ENCODE measurements around the gene SERINC5.

The SERINC5 gene

GRCh38 chr5:80195837-80196400, 59.9 kb downstream of the SERINC5 start:
- no peaks in the 10 kb centered on the region for H3K9me3 ChIP-seq (ENCODE audit: severe bottlenecking)
- DNase-seq (ENCODE audit: low spot score), result no peak
- no peak overlapping the region for H3K27ac ChIP-seq (ENCODE audit: poor library complexity, severe bottlenecking)
- no peak for TF ChIP-seq CTCF (IDR thresholded peaks at IDR 0.05; ENCODE audit: poor library complexity, severe bottlenecking)
- no peak for ATAC-seq (ENCODE audit: low read depth)
- H3K4me3 ChIP-seq (ENCODE audit: severe bottlenecking), result no peak overlapping the region
- no peaks in the 10 kb centered on the region for H3K27me3 ChIP-seq (ENCODE audit: insufficient read depth, poor library complexity, severe bottlenecking)
- no peaks in the 10 kb centered on the region for H3K4me1 ChIP-seq (ENCODE audit: insufficient read depth, poor library complexity, severe bottlenecking)
- no peaks in the 10 kb centered on the region for H3K36me3 ChIP-seq (ENCODE audit: low read depth)

GRCh38 chr5:80194468-80194867, 61.4 kb downstream of the SERINC5 start:
- no peak for TF ChIP-seq CTCF (IDR thresholded peaks at IDR 0.05; ENCODE audit: poor library complexity, severe bottlenecking)
- H3K36me3 ChIP-seq (ENCODE audit: low read depth), result no peaks in the 10 kb centered on the region
- H3K4me1 ChIP-seq (ENCODE audit: insufficient read depth, poor library complexity, severe bottlenecking), result no peaks in the 10 kb centered on the region
- no peak for ATAC-seq (ENCODE audit: low read depth)
- H3K4me3 ChIP-seq (ENCODE audit: severe bottlenecking), result no peak overlapping the region
- H3K27ac ChIP-seq (ENCODE audit: poor library complexity, severe bottlenecking), result no peak overlapping the region
- no peaks in the 10 kb centered on the region for H3K27me3 ChIP-seq (ENCODE audit: insufficient read depth, poor library complexity, severe bottlenecking)
- DNase-seq (ENCODE audit: low spot score), result no peak
- H3K9me3 ChIP-seq (ENCODE audit: severe bottlenecking), result no peaks in the 10 kb centered on the region

- H3K27me3 ChIP-seq (ENCODE audit: insufficient read depth, poor library complexity, severe bottlenecking), result no peaks in the 10 kb centered on the region
- no peak overlapping the region for H3K4me3 ChIP-seq (ENCODE audit: severe bottlenecking)
- H3K36me3 ChIP-seq (ENCODE audit: low read depth), result no peaks in the 10 kb centered on the region
- no peaks in the 10 kb centered on the region for H3K9me3 ChIP-seq (ENCODE audit: severe bottlenecking)
- DNase-seq (ENCODE audit: low spot score) (no peak), ATAC-seq (ENCODE audit: low read depth) (no peak)
- H3K4me1 ChIP-seq (ENCODE audit: insufficient read depth, poor library complexity, severe bottlenecking), result no peaks in the 10 kb centered on the region
- TF ChIP-seq CTCF (IDR thresholded peaks at IDR 0.05; ENCODE audit: poor library complexity, severe bottlenecking), result no peak
- H3K27ac ChIP-seq (ENCODE audit: poor library complexity, severe bottlenecking), result no peak overlapping the region
Measured at GRCh38 chr5:80193401-80193800, 62.4 kb downstream of the SERINC5 start.

- Histone ChIP-seq H3K36me3 (ENCODE audit: low read depth) (no peaks in the 10 kb centered on the region), H3K9me3 (ENCODE audit: severe bottlenecking) (no peaks in the 10 kb centered on the region), H3K27ac (ENCODE audit: poor library complexity, severe bottlenecking) (no peak overlapping the region), H3K4me3 (ENCODE audit: severe bottlenecking) (no peak overlapping the region), H3K27me3 (ENCODE audit: insufficient read depth, poor library complexity, severe bottlenecking) (no peaks in the 10 kb centered on the region), H3K4me1 (ENCODE audit: insufficient read depth, poor library complexity, severe bottlenecking) (no peaks in the 10 kb centered on the region)
- no peak; the same call in 2 of the 3 replicates for ATAC-seq (ENCODE audit: low read depth)
- no peak for DNase-seq (ENCODE audit: low spot score)
- TF ChIP-seq CTCF (IDR thresholded peaks at IDR 0.05; ENCODE audit: poor library complexity, severe bottlenecking), result no peak
Measured at GRCh38 chr5:80192507-80193241, 63.2 kb downstream of the SERINC5 start.

GRCh38 chr5:80191991-80192398, 63.9 kb downstream of the SERINC5 start:
- no peaks in the 10 kb centered on the region for H3K9me3 ChIP-seq (ENCODE audit: severe bottlenecking)
- H3K36me3 ChIP-seq (ENCODE audit: low read depth), result no peaks in the 10 kb centered on the region
- DNase-seq (ENCODE audit: low spot score) (no peak), ATAC-seq (ENCODE audit: low read depth) (no peak)
- no peak overlapping the region for H3K27ac ChIP-seq (ENCODE audit: poor library complexity, severe bottlenecking)
- H3K4me1 ChIP-seq (ENCODE audit: insufficient read depth, poor library complexity, severe bottlenecking), result peaks cover 4% of the 10 kb centered on the region
- H3K4me3 ChIP-seq (ENCODE audit: severe bottlenecking), result no peak overlapping the region
- H3K27me3 ChIP-seq (ENCODE audit: insufficient read depth, poor library complexity, severe bottlenecking), result no peaks in the 10 kb centered on the region
- no peak for TF ChIP-seq CTCF (IDR thresholded peaks at IDR 0.05; ENCODE audit: poor library complexity, severe bottlenecking)
